ENCODE data around the gene HPCAL1. TPM values are rescaled to one million over a fixed set of nuclear protein-coding genes. Genes with fewer than 3 reads are reported as not detected.

The HPCAL1 gene
- total and polyA plus RNA-seq, 12 donors = 17.4 to 118 (median 61.3) TPM

GRCh38 chr2:10413503-10413902 lies 110.8 kb downstream of the HPCAL1 start:
- Histone ChIP-seq H3K27me3 (no peaks in the 10 kb centered on the region), H3K36me3 (replicated peaks in 1 of 2) (no peaks in the 10 kb centered on the region), H3K4me3 (no peak overlapping the region), H3K9me3 (replicated peaks in 1 of 3) (no peaks in the 10 kb centered on the region), H3K27ac (no peak overlapping the region), H3K4me1 (replicated peaks in 1 of 2) (peaks cover 8 to 9% of the 10 kb centered on the region in 2 donors)
- TF ChIP-seq POLR2A (IDR thresholded peaks at IDR 0.05) (no peak), CTCF (IDR thresholded peaks at IDR 0.05) (no peak)
- intact Hi-C loops (cut with DNase I) = loop anchor here (5.0 kb wide), 4 partner anchors 146 to 291 kb away; partner anchors contain the start of gene RRM2 (in 1 of the 2)
- WGBS, 4 donors = 93 to 95% (median 94%) methylated on average over 10 of the region's 10 CpGs
- DNase-seq = no peak

- Histone ChIP-seq H3K4me3 (no peak overlapping the region), H3K9me3 (replicated peaks in 1 of 3) (no peaks in the 10 kb centered on the region), H3K27me3 (no peaks in the 10 kb centered on the region), H3K27ac (no peak overlapping the region), H3K4me1 (replicated peaks in 1 of 2) (peaks cover 3 to 4% of the 10 kb centered on the region in 2 donors), H3K36me3 (replicated peaks in 1 of 2) (no peaks in the 10 kb centered on the region)
- intact Hi-C loops (cut with DNase I) = loop anchor here (5.0 kb wide), 4 partner anchors 147 to 292 kb away; partner anchors contain the start of gene RRM2 (in 1 of the 2)
- DNase-seq = no peak
- no peak for TF ChIP-seq CTCF (IDR thresholded peaks at IDR 0.05)
- no peak for TF ChIP-seq POLR2A (IDR thresholded peaks at IDR 0.05)
- WGBS, 4 donors = 85 to 100% (median 91%) methylated on average over 2 to 7 of the region's 7 CpGs
These were observed 111.3 kb downstream of the HPCAL1 start for GRCh38 chr2:10413991-10414451.

DNA sequence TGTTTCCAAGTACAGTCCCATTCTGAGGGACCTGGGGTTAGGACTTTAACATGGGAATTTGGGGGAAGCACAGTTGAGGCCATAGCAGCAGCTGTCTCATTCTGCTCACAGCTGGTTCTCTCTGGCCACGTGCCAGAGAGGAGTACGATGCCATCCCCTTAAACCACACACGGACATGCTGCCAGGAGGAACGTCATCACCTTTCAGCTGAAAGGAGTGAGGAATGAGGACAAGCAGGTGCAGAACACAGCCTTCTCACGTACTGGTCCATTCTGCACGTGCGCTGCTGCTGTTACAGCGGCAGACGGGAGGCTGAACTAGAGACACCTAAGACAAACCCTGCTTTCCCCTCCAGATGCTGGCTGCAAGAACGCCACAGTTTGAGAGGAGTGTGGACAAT lies 111.9 kb downstream of the HPCAL1 start:
- intact Hi-C loops (cut with DNase I) = loop anchor here (5.0 kb wide), 4 partner anchors 147 to 292 kb away; partner anchors contain the start of gene RRM2 (in 1 of the 2)
- Histone ChIP-seq H3K36me3 (replicated peaks in 1 of 2) (no peaks in the 10 kb centered on the region), H3K27me3 (no peaks in the 10 kb centered on the region), H3K4me3 (no peak overlapping the region), H3K4me1 (replicated peaks in 1 of 2) (no peaks in the 10 kb centered on the region), H3K27ac (no peak overlapping the region), H3K9me3 (replicated peaks in 1 of 3) (no peaks in the 10 kb centered on the region)
- WGBS, 4 donors = 79 to 85% (median 81%) methylated on average over 5 to 10 of the region's 10 CpGs
- no peak for DNase-seq
- no peak for TF ChIP-seq POLR2A (IDR thresholded peaks at IDR 0.05)
- TF ChIP-seq CTCF (IDR thresholded peaks at IDR 0.05) = no peak

DNA sequence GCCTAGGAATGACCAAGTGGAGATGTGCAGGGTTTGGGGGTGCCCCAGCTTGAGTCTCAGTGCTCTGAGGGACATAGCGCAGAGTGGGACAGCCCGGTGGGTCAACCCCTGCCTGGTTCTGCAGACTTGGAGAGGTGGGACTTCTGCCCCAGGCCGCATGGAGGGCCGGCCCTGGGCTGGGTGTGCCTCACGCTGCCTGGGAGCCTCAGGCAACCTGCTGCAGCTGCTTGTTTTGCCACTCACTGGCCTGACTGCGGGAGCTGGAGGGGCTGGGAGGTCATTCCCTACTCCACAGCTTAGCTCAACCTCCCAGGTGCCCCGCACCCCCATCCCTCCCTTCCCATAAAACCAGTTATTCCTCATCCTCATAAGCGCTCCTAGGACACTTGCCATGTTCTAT lies 112.3 kb downstream of the HPCAL1 start:
- Histone ChIP-seq H3K36me3 (replicated peaks in 1 of 2) (no peaks in the 10 kb centered on the region), H3K4me3 (no peak overlapping the region), H3K4me1 (replicated peaks in 1 of 2) (no peaks in the 10 kb centered on the region), H3K9me3 (replicated peaks in 1 of 3) (no peaks in the 10 kb centered on the region), H3K27ac (no peak overlapping the region), H3K27me3 (no peaks in the 10 kb centered on the region)
- intact Hi-C loops (cut with DNase I) = no loop called here
- 91 to 97% (median 95%) methylated on average over 7 to 8 of the region's 8 CpGs for WGBS, 4 donors
- no peak for DNase-seq
- TF ChIP-seq POLR2A (IDR thresholded peaks at IDR 0.05) = no peak
- TF ChIP-seq CTCF (IDR thresholded peaks at IDR 0.05) = no peak

All from adrenal gland (tissue), 12 donors.